Naive thymus-derived CD4-positive, alpha-beta T cell (primary cell): ENCODE measurements around the gene HOATZ. TPM values are rescaled to one million over a fixed set of nuclear protein-coding genes. Genes with fewer than 3 reads are reported as not detected.

Experiments
- ATAC-seq: fragments of 150-1000 bp; cut with Tn5 transposase; 2 replicates; pipeline ENCODE4 v1.10.0; 2021; ENCODE audit warnings: mild to moderate bottlenecking, moderate library complexity
- CTCF ChIA-PET: fragments of 350-600 bp; sonication (Branson Sonifier 250); formaldehyde crosslinking; loops from one replicate; lab custom pipeline; 2021; ENCODE audit warnings: antibody characterized with exemption; lab: Charles Lee
- POLR2A ChIA-PET: fragments of 350-600 bp; sonication (Branson Sonifier 250); formaldehyde crosslinking; loops from one replicate; lab custom pipeline; 2021; ENCODE audit warnings: antibody characterized with exemption, inconsistent platforms; lab: Charles Lee
- DNase-seq, 9 donors: peaks; one replicate each; pipeline versions ENCODE4 v3.0.0 to v3.0.0-alpha.2; 2020 to 2022; ENCODE audit warnings: mixed read lengths in 1 of 9
- H3K27ac ChIP-seq: one replicate; pipeline ENCODE4 v1.7.0; 2013; ENCODE audit warnings: mild to moderate bottlenecking, low read depth, low read length, moderate library complexity
- H3K27me3 ChIP-seq, 2 donors: one replicate each; pipeline ENCODE4 v1.7.0; 2013; ENCODE audit warnings: low read length in 2 of 2, mild to moderate bottlenecking in 2 of 2, moderate library complexity in 2 of 2; ENCODE audit not compliant: control insufficient read depth in 2 of 2, insufficient read depth in 2 of 2
- H3K36me3 ChIP-seq, 3 experiments: 1 replicate in 2 of 3; 2 replicates in 1 of 3; pipeline ENCODE4 v1.7.0; 2013; ENCODE audit warnings: low read length in 3 of 3, mild to moderate bottlenecking in 3 of 3, moderate library complexity in 1 of 3; ENCODE audit not compliant: insufficient read depth in 3 of 3, control insufficient read depth in 2 of 3
- H3K4me1 ChIP-seq, 2 donors: one replicate each; pipeline ENCODE4 v1.7.0; 2013; ENCODE audit warnings: low read length in 2 of 2, mild to moderate bottlenecking in 2 of 2, moderate library complexity in 1 of 2; ENCODE audit not compliant: control insufficient read depth in 2 of 2, insufficient read depth in 2 of 2
- H3K4me3 ChIP-seq: 2 replicates; pipeline ENCODE4 v1.7.0; 2013; ENCODE audit warnings: mild to moderate bottlenecking, low read length
- H3K9me3 ChIP-seq, 3 experiments: 1 replicate in 2 of 3; 2 replicates in 1 of 3; pipeline ENCODE4 v1.7.0; 2013; ENCODE audit warnings: low read length in 3 of 3; ENCODE audit not compliant: control insufficient read depth in 2 of 3
- H3K27ac Mint-ChIP-seq, 9 donors: one replicate each; pipeline ENCODE4 v1.8.0; 2020 to 2022; ENCODE audit warnings: mixed read lengths in 9 of 9, mild to moderate bottlenecking in 8 of 9, moderate library complexity in 5 of 9, inconsistent platforms in 2 of 9
- H3K27me3 Mint-ChIP-seq, 5 donors: one replicate each; pipeline ENCODE4 v1.8.0; 2021 to 2022; ENCODE audit warnings: mixed read lengths in 5 of 5, mild to moderate bottlenecking in 1 of 5
- H3K36me3 Mint-ChIP-seq, 5 donors: one replicate each; pipeline ENCODE4 v1.8.0; 2020 to 2022; ENCODE audit warnings: mixed read lengths in 5 of 5, mild to moderate bottlenecking in 3 of 5, inconsistent platforms in 1 of 5
- H3K4me1 Mint-ChIP-seq, 7 donors: one replicate each; pipeline ENCODE4 v1.8.0; 2020 to 2022; ENCODE audit warnings: mixed read lengths in 7 of 7, mild to moderate bottlenecking in 3 of 7, inconsistent platforms in 1 of 7
- H3K4me3 Mint-ChIP-seq, 10 donors: one replicate each; pipeline ENCODE4 v1.8.0; 2020 to 2022; ENCODE audit warnings: mild to moderate bottlenecking in 10 of 10, mixed read lengths in 10 of 10, moderate library complexity in 6 of 10, inconsistent platforms in 2 of 10
- H3K9me3 Mint-ChIP-seq, 11 donors: one replicate each; pipeline ENCODE4 v1.8.0; 2020 to 2022; ENCODE audit warnings: mixed read lengths in 11 of 11, mild to moderate bottlenecking in 4 of 11, inconsistent platforms in 1 of 11, moderate library complexity in 1 of 11
- intact Hi-C, 2 donors: fragments of 100-400 bp; cut with micrococcal nuclease; formaldehyde crosslinking; loops; one replicate each; pipeline ENCODE4 v1.15.1; 2023
- polyA plus RNA-seq, 2 donors: library from polyadenylated mRNA; unstranded; fragments of 300-500 nt; fragmentation: Illumina TruSeq; gene quantifications; one replicate each; pipeline ENCODE4 v1.2.3, GENCODE V29; 2021
- total RNA-seq, 6 experiments: library from RNA in 5 of 6; stranded (reverse) in 5 of 6; gene quantifications; 1 replicate in 5 of 6; 2 replicates in 1 of 6; pipeline ENCODE4 v1.2.3 and lab custom pipeline; 2021 to 2026

HOATZ gene
- total RNA-seq (not detected), polyA plus RNA-seq (not detected), total RNA-seq (lab: John Stamatoyannopoulos, UW) (not detected)

GRCh38 chr11:111514216-111515031 lies at the start of gene HOATZ:
Gene HOATZ, plus strand, starts transcription at chr11:111514778. Its CDS starts 7 bp downstream, at chr11:111514785.
- H3K27ac ChIP-seq, result no peak within 1 kb of the TSS
- H3K4me3 ChIP-seq, result no peak within 1 kb of the TSS
- peaks cover 0 to 3% of the 10 kb centered on the region in 2 donors for H3K4me1 ChIP-seq
- Mint-ChIP-seq H3K9me3 (peaks cover 0 to 4% (median 0%) of the 10 kb centered on the region in 11 donors), H3K27me3 (peaks cover 39 to 55% (median 44%) of the 10 kb centered on the region in 5 donors), H3K36me3 (peaks cover 0 to 4% (median 2%) of the 10 kb centered on the region in 5 donors), H3K27ac (no peak within 1 kb of the TSS), H3K4me3 (peak within 1 kb of the TSS; percentile 35 to 82 (median 57)), H3K4me1 (peaks cover 0 to 19% (median 12%) of the 10 kb centered on the region in 7 donors)
- DNase-seq, result peak in 1 of 9 donors; percentile 6
- no peaks in the 10 kb centered on the region for H3K36me3 ChIP-seq
- POLR2A ChIA-PET, result no interaction called here
- no peaks in the 10 kb centered on the region for H3K9me3 ChIP-seq
- H3K27me3 ChIP-seq, result peaks cover 5 to 10% of the 10 kb centered on the region in 2 donors
- no peak for ATAC-seq
- CTCF ChIA-PET, result interaction anchor here (0.6 kb wide), 1 partner anchor 88 kb away, joined by 4 read pairs; no protein-coding TSS in a partner anchor
- intact Hi-C loops, result no loop called here

DNA sequence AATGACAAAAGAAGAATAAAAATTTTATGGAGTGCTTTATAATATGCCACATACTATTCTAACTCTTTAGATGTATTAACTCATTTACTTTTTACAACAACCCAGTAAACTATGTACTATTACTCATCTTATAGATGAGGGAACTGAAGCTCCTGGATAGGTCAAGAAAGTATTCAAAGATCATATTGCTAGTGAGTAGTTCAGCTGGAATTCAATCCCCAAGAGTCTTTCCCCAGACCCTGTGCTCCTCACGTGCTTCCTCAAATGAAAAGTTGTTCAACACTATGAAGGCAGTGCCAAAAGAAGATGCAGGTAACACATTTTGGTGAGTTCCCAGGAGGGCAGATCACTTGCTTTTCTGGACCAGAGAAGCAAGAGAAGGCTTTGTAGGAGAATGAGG lies 49.2 kb upstream of the HOATZ start:
- H3K9me3 Mint-ChIP-seq, result no peaks in the 10 kb centered on the region
- peaks cover 0 to 3% of the 10 kb centered on the region in 2 donors for H3K27me3 ChIP-seq
- no peaks in the 10 kb centered on the region for H3K36me3 ChIP-seq
- no peak for DNase-seq
- no peak overlapping the region for H3K4me3 ChIP-seq
- H3K36me3 Mint-ChIP-seq, result no peaks in the 10 kb centered on the region
- no peak overlapping the region for H3K4me3 Mint-ChIP-seq
- ATAC-seq, result no peak
- intact Hi-C loops, result no loop called here
- peaks cover 0 to 31% (median 9%) of the 10 kb centered on the region in 5 donors for H3K27me3 Mint-ChIP-seq
- H3K27ac ChIP-seq, result no peak overlapping the region
- no peaks in the 10 kb centered on the region for H3K4me1 ChIP-seq
- peaks cover 0 to 10% (median 0%) of the 10 kb centered on the region in 7 donors for H3K4me1 Mint-ChIP-seq
- H3K27ac Mint-ChIP-seq, result no peak overlapping the region
- no peaks in the 10 kb centered on the region for H3K9me3 ChIP-seq
- POLR2A ChIA-PET, result no interaction called here
- CTCF ChIA-PET, result no interaction called here

GRCh38 chr11:111466615-111467014 lies 48.0 kb upstream of the HOATZ start:
- no peaks in the 10 kb centered on the region for H3K9me3 Mint-ChIP-seq
- Histone ChIP-seq H3K36me3 (no peaks in the 10 kb centered on the region), H3K4me3 (no peak overlapping the region), H3K9me3 (no peaks in the 10 kb centered on the region), H3K27ac (no peak overlapping the region), H3K4me1 (no peaks in the 10 kb centered on the region), H3K27me3 (peaks cover 0 to 3% of the 10 kb centered on the region in 2 donors)
- no peak overlapping the region for H3K27ac Mint-ChIP-seq
- CTCF ChIA-PET, result no interaction called here
- H3K4me3 Mint-ChIP-seq, result no peak overlapping the region
- intact Hi-C loops, result no loop called here
- POLR2A ChIA-PET, result no interaction called here
- peaks cover 0 to 10% (median 0%) of the 10 kb centered on the region in 7 donors for H3K4me1 Mint-ChIP-seq
- DNase-seq (no peak), ATAC-seq (no peak)
- H3K27me3 Mint-ChIP-seq, result peaks cover 0 to 22% (median 0%) of the 10 kb centered on the region in 5 donors
- H3K36me3 Mint-ChIP-seq, result no peaks in the 10 kb centered on the region

GRCh38 chr11:111469200-111469599 lies 45.4 kb upstream of the HOATZ start:
- intact Hi-C loops, result no loop called here
- Mint-ChIP-seq H3K36me3 (no peaks in the 10 kb centered on the region), H3K27me3 (peaks cover 0 to 20% (median 5%) of the 10 kb centered on the region in 5 donors), H3K9me3 (peaks cover 0 to 1% (median 0%) of the 10 kb centered on the region in 11 donors), H3K4me3 (no peak overlapping the region), H3K4me1 (peaks cover 0 to 10% (median 0%) of the 10 kb centered on the region in 7 donors), H3K27ac (no peak overlapping the region)
- no peak overlapping the region for H3K27ac ChIP-seq
- H3K27me3 ChIP-seq, result peaks cover 0 to 3% of the 10 kb centered on the region in 2 donors
- POLR2A ChIA-PET, result no interaction called here
- H3K36me3 ChIP-seq, result no peaks in the 10 kb centered on the region
- H3K9me3 ChIP-seq, result no peaks in the 10 kb centered on the region
- DNase-seq, result no peak
- ATAC-seq, result no peak
- H3K4me1 ChIP-seq, result no peaks in the 10 kb centered on the region
- no peak overlapping the region for H3K4me3 ChIP-seq
- CTCF ChIA-PET, result no interaction called here

DNA sequence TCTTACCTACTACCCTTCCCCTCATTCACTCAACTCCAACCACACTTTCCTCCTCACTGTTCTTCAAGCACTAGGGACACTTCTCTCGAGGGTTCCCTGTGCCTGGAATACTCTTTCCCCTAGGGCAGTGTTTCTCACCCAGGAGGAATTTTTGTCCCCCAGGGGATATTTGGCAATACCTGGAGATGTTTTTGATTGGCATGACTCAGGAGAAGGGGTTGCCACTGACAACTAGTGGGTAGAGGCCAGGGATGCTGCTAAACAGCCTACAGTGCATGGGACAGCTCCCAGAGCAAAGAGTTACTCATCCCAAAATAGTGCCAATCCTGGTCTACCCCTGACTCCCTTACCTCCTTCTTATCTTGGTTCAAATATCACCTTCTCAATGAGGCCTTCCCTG lies 42.4 kb upstream of the HOATZ start:
- Mint-ChIP-seq H3K36me3 (no peaks in the 10 kb centered on the region), H3K9me3 (peaks cover 0 to 7% (median 0%) of the 10 kb centered on the region in 11 donors), H3K27ac (no peak overlapping the region), H3K4me1 (peaks cover 0 to 7% (median 0%) of the 10 kb centered on the region in 7 donors), H3K4me3 (no peak overlapping the region), H3K27me3 (peaks cover 7 to 18% (median 8%) of the 10 kb centered on the region in 5 donors)
- Histone ChIP-seq H3K9me3 (no peaks in the 10 kb centered on the region), H3K27ac (no peak overlapping the region), H3K4me1 (no peaks in the 10 kb centered on the region), H3K27me3 (no peaks in the 10 kb centered on the region), H3K36me3 (no peaks in the 10 kb centered on the region), H3K4me3 (no peak overlapping the region)
- no peak for DNase-seq
- no peak for ATAC-seq
- intact Hi-C loops, result no loop called here
- ChIA-PET POLR2A (no interaction called here), CTCF (no interaction called here)

GRCh38 chr11:111474432-111474831 lies 40.1 kb upstream of the HOATZ start:
- intact Hi-C loops, result no loop called here
- Mint-ChIP-seq H3K27ac (no peak overlapping the region), H3K36me3 (no peaks in the 10 kb centered on the region), H3K4me3 (no peak overlapping the region), H3K4me1 (peaks cover 0 to 3% (median 0%) of the 10 kb centered on the region in 7 donors), H3K9me3 (peaks cover 0 to 8% (median 1%) of the 10 kb centered on the region in 11 donors), H3K27me3 (peaks cover 9 to 28% (median 24%) of the 10 kb centered on the region in 5 donors)
- POLR2A ChIA-PET, result no interaction called here
- no peak overlapping the region for H3K27ac ChIP-seq
- CTCF ChIA-PET, result no interaction called here
- H3K27me3 ChIP-seq, result no peaks in the 10 kb centered on the region
- H3K4me1 ChIP-seq, result no peaks in the 10 kb centered on the region
- no peak overlapping the region for H3K4me3 ChIP-seq
- DNase-seq (no peak), ATAC-seq (no peak)
- H3K36me3 ChIP-seq, result no peaks in the 10 kb centered on the region
- no peaks in the 10 kb centered on the region for H3K9me3 ChIP-seq
